ENCODE measurements around the gene SETMAR. TPM values are rescaled to one million over a fixed set of nuclear protein-coding genes. Genes with fewer than 3 reads are reported as not detected.

The SETMAR gene
- total and polyA plus RNA-seq, 8 donors = 4.1 to 11.7 (median 8.6) TPM

- intact Hi-C loops (cut with DNase I) = no loop called here
- DNase-seq (no peak), FAIRE-seq (no peak), ATAC-seq (peak in 1 of 4 donors; percentile 30)
- TF ChIP-seq CTCF (IDR thresholded peaks at IDR 0.05) = no peak
- Histone ChIP-seq H3K9me3 (no peaks in the 10 kb centered on the region), H3K27ac (peak overlapping the region in 2 of 4 donors; percentile 60 to 71), H3K4me3 (no peak overlapping the region), H3K27me3 (no peaks in the 10 kb centered on the region), H3K4me1 (peaks cover 18 to 29% (median 29%) of the 10 kb centered on the region in 3 donors), H3K36me3 (no peaks in the 10 kb centered on the region)
- 67 to 70% methylated on average over 10 of the region's 10 CpGs for WGBS, 2 donors
Measured at GRCh38 chr3:4356546-4357410, 53.6 kb downstream of the SETMAR start.

- DNase-seq (no peak), ATAC-seq (no peak), FAIRE-seq (no peak)
- no peak for TF ChIP-seq CTCF (IDR thresholded peaks at IDR 0.05)
- peaks cover 18 to 29% (median 29%) of the 10 kb centered on the region in 3 donors for H3K4me1 ChIP-seq
- no peaks in the 10 kb centered on the region for H3K27me3 ChIP-seq
- intact Hi-C loops (cut with DNase I) = no loop called here
- no peaks in the 10 kb centered on the region for H3K9me3 ChIP-seq
- WGBS, 2 donors = 65 to 71% methylated on average over 4 of the region's 4 CpGs
- H3K36me3 ChIP-seq = no peaks in the 10 kb centered on the region
- peak overlapping the region in 1 of 4 donors; percentile 2 for H3K27ac ChIP-seq
- H3K4me3 ChIP-seq = no peak overlapping the region
Measured at GRCh38 chr3:4358273-4358672, 55.1 kb downstream of the SETMAR start.

- peak in 3 of 4 donors; percentile 46 to 63 (median 54) for ATAC-seq
- H3K27me3 ChIP-seq = no peaks in the 10 kb centered on the region
- intact Hi-C loops (cut with DNase I) = no loop called here
- FAIRE-seq = no peak
- H3K4me3 ChIP-seq = no peak overlapping the region
- H3K36me3 ChIP-seq = no peaks in the 10 kb centered on the region
- no peak for DNase-seq
- H3K27ac ChIP-seq = peak overlapping the region in 2 of 4 donors; percentile 39 to 42
- no peak for TF ChIP-seq CTCF (IDR thresholded peaks at IDR 0.05)
- H3K4me1 ChIP-seq = peaks cover 18 to 29% (median 29%) of the 10 kb centered on the region in 3 donors
- 57 to 70% methylated on average over 12 of the region's 12 CpGs for WGBS, 2 donors
- H3K9me3 ChIP-seq = no peaks in the 10 kb centered on the region
Measured at GRCh38 chr3:4359805-4360502, 56.8 kb downstream of the SETMAR start.

GRCh38 chr3:4360817-4361216 lies 57.6 kb downstream of the SETMAR start:
- no peak for DNase-seq
- Histone ChIP-seq H3K4me3 (no peak overlapping the region), H3K27ac (peak overlapping the region in 2 of 4 donors; percentile 39 to 42), H3K36me3 (no peaks in the 10 kb centered on the region), H3K27me3 (no peaks in the 10 kb centered on the region), H3K9me3 (no peaks in the 10 kb centered on the region), H3K4me1 (peaks cover 10 to 21% (median 20%) of the 10 kb centered on the region in 3 donors)
- 19 to 28% methylated on average over 6 of the region's 6 CpGs for WGBS, 2 donors
- TF ChIP-seq CTCF (IDR thresholded peaks at IDR 0.05) = no peak
- intact Hi-C loops (cut with DNase I) = no loop called here
- peak in 3 of 4 donors; percentile 57 to 69 (median 59) for ATAC-seq
- FAIRE-seq = no peak
